HG02610 (cell line): ENCODE data around the gene USP32.
A peak's percentile ranks its signal among the peaks of the same experiment; 100 is the strongest.

Experiments
- ATAC-seq: cut with Tn5 transposase; IDR thresholded peaks from one replicate; pipeline ENCODE4 v1.9.1; 2021; ENCODE audit warnings: mild to moderate bottlenecking, moderate library complexity; ENCODE audit not compliant: unreplicated experiment

Gene USP32

GRCh38 chr17:60139438-60140285 is 252.3 kb downstream of the USP32 start:
- no peak for ATAC-seq

- ATAC-seq, result no peak
These were observed 253.0 kb downstream of the USP32 start for GRCh38 chr17:60138769-60139437.

DNA sequence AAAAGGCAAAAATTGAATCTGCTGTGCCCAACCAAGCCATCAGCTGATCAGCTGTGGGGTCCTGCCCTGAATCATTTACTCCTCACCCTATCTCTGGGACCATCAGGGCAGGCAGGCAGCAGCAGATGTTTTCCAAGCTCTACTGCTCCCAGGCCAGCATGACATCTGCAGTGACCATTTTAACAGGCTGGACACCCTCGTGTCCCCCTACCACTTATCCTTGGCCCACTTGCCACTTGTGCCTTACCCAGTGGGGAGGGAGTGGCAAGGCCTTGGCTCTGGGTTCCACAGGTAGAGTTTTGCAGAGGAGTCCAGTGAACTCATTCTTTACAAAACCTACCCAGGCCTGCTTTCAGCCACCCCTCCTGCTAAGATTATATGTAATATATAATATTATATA is 254.2 kb downstream of the USP32 start:
- ATAC-seq, result no peak

DNA sequence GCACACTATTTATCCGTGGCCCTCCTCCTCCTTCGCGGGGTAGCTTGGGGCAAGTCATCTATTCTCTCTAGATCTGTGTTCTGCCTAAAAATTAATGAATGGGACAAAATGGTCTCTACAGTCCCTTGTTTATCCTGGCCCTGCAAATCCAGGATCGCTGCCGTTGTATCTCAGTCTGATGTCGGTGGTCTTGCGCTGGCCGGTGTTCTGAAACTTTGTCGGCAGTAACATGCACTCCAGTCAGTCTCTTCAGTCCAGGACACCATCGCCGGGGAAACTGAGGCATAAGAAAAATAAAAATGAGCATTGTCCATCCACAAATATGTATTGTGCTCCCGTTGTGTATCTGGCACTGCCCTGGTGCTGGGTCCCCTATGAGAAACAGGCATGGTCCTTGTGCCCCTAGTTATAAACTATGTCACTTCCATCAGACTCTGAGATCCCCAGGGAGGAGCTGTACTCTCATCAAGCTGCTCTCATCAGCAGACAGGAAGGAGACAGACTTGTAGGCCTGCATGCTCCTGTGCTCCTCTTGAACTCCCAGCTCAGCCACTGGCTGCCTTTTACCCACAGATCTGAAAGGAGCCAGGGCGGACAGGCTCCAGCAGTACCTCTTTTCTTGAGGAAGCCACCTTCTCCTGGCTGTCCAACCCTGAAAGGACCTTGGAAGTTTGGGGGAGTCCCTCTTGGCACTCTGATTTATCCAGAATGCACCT is 255.8 kb downstream of the USP32 start:
- no peak for ATAC-seq

DNA sequence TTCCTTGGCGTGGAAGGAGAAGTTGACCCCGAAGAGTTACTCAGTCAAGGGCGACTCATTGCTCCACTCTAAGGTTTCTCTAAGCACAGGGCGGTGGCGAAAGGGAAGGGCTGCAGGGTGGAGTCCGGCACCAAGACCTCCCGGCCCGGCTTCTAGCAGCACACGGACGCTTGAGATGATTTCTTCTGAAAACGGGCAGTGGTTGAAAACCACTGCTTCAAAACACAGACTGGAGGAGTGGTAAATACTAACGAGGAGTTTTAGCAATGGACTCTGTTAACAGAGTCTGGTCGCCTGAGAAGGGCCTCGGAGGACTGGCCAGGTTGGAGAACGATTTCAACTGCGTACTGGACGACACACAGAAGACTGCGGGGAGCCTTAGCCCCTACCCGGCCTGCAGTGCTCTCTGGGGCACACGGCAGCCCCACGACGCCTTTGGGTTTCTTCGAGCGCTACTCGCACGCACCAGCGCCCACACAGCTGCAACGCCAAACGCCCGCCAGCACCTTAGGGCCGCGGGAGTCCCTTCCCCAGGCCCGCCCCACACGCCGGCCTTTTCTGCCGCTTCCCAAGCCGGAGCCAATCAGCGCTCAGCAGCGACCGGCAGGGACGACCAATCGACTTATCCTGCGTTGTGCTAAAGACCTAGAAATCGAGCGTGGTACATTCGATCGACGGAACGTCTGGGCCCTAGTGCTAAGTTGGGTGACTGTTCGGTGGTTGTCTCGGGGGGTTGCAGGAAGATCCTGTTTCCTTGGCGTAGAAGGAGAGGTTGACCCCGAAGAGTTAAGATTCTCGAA is 256.6 kb downstream of the USP32 start:
- peak; percentile 89 for ATAC-seq

DNA sequence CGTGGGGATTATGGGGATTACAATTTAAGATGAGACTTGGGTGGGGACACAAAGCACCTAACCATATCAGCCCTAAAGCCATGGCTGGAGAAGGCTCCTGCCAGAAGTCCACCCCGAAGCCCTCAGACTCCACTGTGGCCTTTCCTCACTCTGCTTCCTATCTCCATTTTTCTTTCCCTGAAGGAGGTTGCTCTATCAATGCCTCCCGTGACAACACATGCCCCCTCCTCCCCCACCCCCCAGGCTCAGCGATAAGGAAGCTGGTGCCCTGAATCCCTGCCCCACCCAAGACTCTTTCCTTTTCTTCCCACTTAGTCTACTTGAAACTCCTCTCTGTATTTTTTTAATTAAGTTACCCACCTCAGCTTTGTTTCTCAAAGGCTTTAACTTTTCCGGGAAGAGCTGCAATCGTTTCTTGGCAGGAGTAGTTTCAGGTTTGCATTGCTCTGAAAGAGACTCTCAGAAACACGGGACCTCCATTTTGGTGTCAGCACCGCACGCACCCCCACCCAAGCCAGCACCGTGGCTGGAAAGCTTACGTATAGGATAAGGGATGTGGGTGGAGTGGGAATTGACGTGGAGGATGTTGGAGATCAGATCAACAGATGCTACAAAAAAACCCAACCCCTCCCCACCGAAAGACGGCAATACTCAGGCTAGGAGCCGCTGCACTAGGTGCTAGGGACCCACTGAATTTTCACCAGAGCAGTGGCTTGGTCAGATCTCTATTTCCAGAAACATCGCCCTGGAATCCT is 257.4 kb downstream of the USP32 start:
- peak; percentile 8 for ATAC-seq

GRCh38 chr17:60130466-60130865 is 261.5 kb downstream of the USP32 start:
- no peak for ATAC-seq

DNA sequence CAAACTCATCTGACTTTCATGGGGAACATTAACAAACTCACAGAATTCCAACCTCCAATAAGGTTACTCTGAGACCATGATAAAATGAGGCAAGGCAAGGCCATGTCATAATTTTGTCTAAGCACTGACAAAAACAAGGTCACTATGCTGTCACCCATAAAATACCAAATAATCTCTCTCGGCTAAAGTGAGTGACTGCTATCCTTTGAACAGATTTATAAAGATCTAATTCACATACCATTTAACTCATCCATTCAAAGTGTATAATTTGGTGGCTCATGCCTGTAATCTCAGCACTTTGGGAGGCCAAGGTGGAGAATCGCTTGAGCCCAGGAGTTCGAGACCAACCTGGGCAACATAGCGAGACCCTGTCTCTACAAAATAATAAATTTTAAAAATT is 262.8 kb downstream of the USP32 start:
- ATAC-seq, result no peak
